GM19452 (cell line): ENCODE results near the gene SNRK.
"Not testable (repeated sequence)": the region's sequence is repeated elsewhere in the genome, so short reads cannot be mapped to it uniquely, and the experiment has no call there.

Experiments
- ATAC-seq: cut with Tn5 transposase; IDR thresholded peaks from one replicate; pipeline ENCODE4 v1.9.1; 2021; ENCODE audit not compliant: unreplicated experiment

Gene SNRK

GRCh38 chr3:43345246-43345645, 58.9 kb downstream of the SNRK start:
- ATAC-seq: no peak

- no peak for ATAC-seq
Measured at GRCh38 chr3:43345877-43346276, 59.5 kb downstream of the SNRK start.

GRCh38 chr3:43346978-43347749, 60.8 kb downstream of the SNRK start:
- no peak for ATAC-seq

GRCh38 chr3:43347774-43348173, 61.4 kb downstream of the SNRK start:
- ATAC-seq: no peak

- no peak for ATAC-seq
Measured at GRCh38 chr3:43348350-43348749, 62.0 kb downstream of the SNRK start.

GRCh38 chr3:43348852-43349574, 62.7 kb downstream of the SNRK start:
- no peak for ATAC-seq

GRCh38 chr3:43349716-43350115, 63.4 kb downstream of the SNRK start:
- no peak for ATAC-seq

GRCh38 chr3:43353393-43353792, 67.1 kb downstream of the SNRK start:
- no peak for ATAC-seq

GRCh38 chr3:43353923-43354670, 67.8 kb downstream of the SNRK start:
- no peak for ATAC-seq

- not testable (repeated sequence) for ATAC-seq
Measured at GRCh38 chr3:43356033-43356432, 69.7 kb downstream of the SNRK start.

GRCh38 chr3:43361077-43361476, 74.7 kb downstream of the SNRK start:
- ATAC-seq: no peak

GRCh38 chr3:43362183-43362582, 75.8 kb downstream of the SNRK start:
- ATAC-seq: no peak

- ATAC-seq: no peak
Measured at GRCh38 chr3:43362961-43363360, 76.6 kb downstream of the SNRK start.

GRCh38 chr3:43363621-43364266, 77.4 kb downstream of the SNRK start:
- ATAC-seq: no peak

- no peak for ATAC-seq
Measured at GRCh38 chr3:43364494-43364893, 78.2 kb downstream of the SNRK start.

- ATAC-seq: no peak
Measured at GRCh38 chr3:43364926-43365325, 78.6 kb downstream of the SNRK start.

- ATAC-seq: no peak
Measured at GRCh38 chr3:43365601-43366305, 79.4 kb downstream of the SNRK start.

GRCh38 chr3:43366481-43366880, 80.1 kb downstream of the SNRK start:
- ATAC-seq: no peak

GRCh38 chr3:43366885-43367284, 80.5 kb downstream of the SNRK start:
- ATAC-seq: no peak

- ATAC-seq: no peak
Measured at GRCh38 chr3:43369404-43370292, 83.3 kb downstream of the SNRK start.
